Vagina (tissue), 2 donors: ENCODE results near the gene VPS41. TPM values are rescaled to one million over a fixed set of nuclear protein-coding genes. Genes with fewer than 3 reads are reported as not detected.

ENCODE experiments used
- DNase-seq, 2 donors: peaks; one replicate each; pipeline ENCODE4 v3.0.0-alpha.2; 2017; ENCODE audit errors: extremely low spot score in 2 of 2
- H3K27ac ChIP-seq: fragments of 200-600 bp; sonication (generic); one replicate; pipeline ENCODE4 v1.5.1; 2019
- H3K27me3 ChIP-seq: fragments of 200-600 bp; sonication (generic); one replicate; pipeline ENCODE4 v1.5.1; 2019
- H3K36me3 ChIP-seq, 2 donors: fragments of 200-600 bp; sonication (generic); one replicate each; pipeline ENCODE4 v1.5.1; 2017 to 2019
- H3K4me1 ChIP-seq: fragments of 200-600 bp; sonication (generic); one replicate; pipeline ENCODE4 v1.5.1; 2019
- H3K4me3 ChIP-seq, 2 donors: fragments of 200-600 bp; sonication (generic); 1 replicate in 1 of 2; 2 replicates in 1 of 2; pipeline ENCODE4 v1.5.1; 2016 to 2019
- H3K9me3 ChIP-seq: fragments of 200-600 bp; sonication (generic); one replicate; pipeline ENCODE4 v1.5.1; 2019
- POLR2A ChIP-seq, 2 donors: fragments of 450-650 bp; IDR thresholded peaks; one replicate each; pipeline ENCODE4 v1.6.1; 2017; ENCODE audit warnings: antibody characterized with exemption in 2 of 2, mild to moderate bottlenecking in 2 of 2, moderate library complexity in 2 of 2
- POLR2AphosphoS5 ChIP-seq, 2 donors: sonication (generic); formaldehyde crosslinking; IDR thresholded peaks; one replicate each; pipeline ENCODE4 v1.9.0; 2017; ENCODE audit warnings: antibody characterized with exemption in 2 of 2, mild to moderate bottlenecking in 2 of 2, low read depth in 1 of 2; ENCODE audit not compliant: insufficient read depth in 1 of 2
- intact Hi-C: fragments of 100-400 bp; cut with DNase I; formaldehyde crosslinking; loops from one replicate; pipeline ENCODE4 v1.15.1; 2023
- total RNA-seq: library from RNA; depleted of rRNA; stranded (reverse); fragments of >200 nt; gene quantifications from one replicate; pipeline ENCODE4 v1.2.3, GENCODE V29; 2016
- TF ChIP-seq, protein P1 (sequence below), 3 experiments: fragments of 450-650 bp in 2 of 3; fragments of 200-600 bp in 1 of 3; sonication (generic) in 1 of 3; IDR thresholded peaks; one replicate each; pipeline ENCODE4 v1.5.1; 2017 to 2019; ENCODE audit warnings: antibody characterized with exemption in 3 of 3, mild to moderate bottlenecking in 2 of 3, moderate library complexity in 2 of 3

VPS41 gene
- total RNA-seq, 1 donor from 2014 or later: 46.7 TPM

DNA sequence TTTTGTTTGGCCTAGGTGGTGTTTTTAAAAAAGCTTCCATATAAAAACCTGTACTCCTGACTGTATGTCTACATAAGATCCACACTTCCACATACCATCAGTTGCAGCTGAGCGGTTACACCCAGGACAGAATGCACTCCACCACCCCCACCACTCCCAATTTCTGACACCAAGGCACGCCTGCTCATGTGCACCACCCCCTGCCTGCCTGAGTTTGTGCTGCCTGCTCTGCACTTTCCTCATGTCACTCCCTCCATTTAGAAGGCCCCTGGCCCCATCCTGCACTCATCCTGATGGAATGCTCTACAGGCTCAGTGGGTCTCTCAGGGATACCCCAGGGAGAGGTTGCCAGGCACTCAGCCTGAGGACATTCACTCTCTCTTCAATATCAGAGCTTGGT, 6.5 kb downstream of the VPS41 start:
- no peak overlapping the region for H3K27ac ChIP-seq
- no peak for DNase-seq
- H3K27me3 ChIP-seq: no peaks in the 10 kb centered on the region
- H3K9me3 ChIP-seq: no peaks in the 10 kb centered on the region
- no peaks in the 10 kb centered on the region for H3K4me1 ChIP-seq
- intact Hi-C loops: loop anchor here (5.0 kb wide), 1 partner anchor 175 kb away; no protein-coding TSS in a partner anchor
- H3K36me3 ChIP-seq: no peaks in the 10 kb centered on the region
- TF ChIP-seq, protein P1, sequence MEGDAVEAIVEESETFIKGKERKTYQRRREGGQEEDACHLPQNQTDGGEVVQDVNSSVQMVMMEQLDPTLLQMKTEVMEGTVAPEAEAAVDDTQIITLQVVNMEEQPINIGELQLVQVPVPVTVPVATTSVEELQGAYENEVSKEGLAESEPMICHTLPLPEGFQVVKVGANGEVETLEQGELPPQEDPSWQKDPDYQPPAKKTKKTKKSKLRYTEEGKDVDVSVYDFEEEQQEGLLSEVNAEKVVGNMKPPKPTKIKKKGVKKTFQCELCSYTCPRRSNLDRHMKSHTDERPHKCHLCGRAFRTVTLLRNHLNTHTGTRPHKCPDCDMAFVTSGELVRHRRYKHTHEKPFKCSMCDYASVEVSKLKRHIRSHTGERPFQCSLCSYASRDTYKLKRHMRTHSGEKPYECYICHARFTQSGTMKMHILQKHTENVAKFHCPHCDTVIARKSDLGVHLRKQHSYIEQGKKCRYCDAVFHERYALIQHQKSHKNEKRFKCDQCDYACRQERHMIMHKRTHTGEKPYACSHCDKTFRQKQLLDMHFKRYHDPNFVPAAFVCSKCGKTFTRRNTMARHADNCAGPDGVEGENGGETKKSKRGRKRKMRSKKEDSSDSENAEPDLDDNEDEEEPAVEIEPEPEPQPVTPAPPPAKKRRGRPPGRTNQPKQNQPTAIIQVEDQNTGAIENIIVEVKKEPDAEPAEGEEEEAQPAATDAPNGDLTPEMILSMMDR (IDR thresholded peaks at IDR 0.05): no peak
- no peak for TF ChIP-seq POLR2A (IDR thresholded peaks at IDR 0.05)
- TF ChIP-seq POLR2AphosphoS5 (IDR thresholded peaks at IDR 0.05; ENCODE audit: insufficient read depth in 1 of 2, low read depth in 1 of 2): no peak
- no peak overlapping the region for H3K4me3 ChIP-seq

DNA sequence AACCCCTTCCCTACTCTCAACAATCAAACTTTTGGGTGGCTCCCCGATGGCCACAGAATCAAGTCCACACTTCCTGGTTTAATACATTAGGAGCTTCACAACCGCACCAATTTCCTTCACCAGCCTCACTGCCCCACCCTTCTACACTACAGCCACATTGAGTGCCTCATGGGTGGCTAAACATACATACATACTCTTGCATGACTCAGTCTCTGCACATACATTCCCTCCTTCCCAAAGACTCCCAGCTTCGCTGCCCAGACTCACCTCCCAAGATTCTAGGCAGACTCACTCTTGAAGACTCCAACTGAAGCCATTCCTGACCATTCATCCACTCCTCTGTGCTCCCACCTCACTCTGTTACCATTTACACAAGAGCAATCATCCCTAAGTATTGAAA, 15.9 kb downstream of the VPS41 start:
- intact Hi-C loops: no loop called here
- Histone ChIP-seq H3K36me3 (no peaks in the 10 kb centered on the region), H3K4me3 (no peak overlapping the region), H3K27me3 (no peaks in the 10 kb centered on the region), H3K9me3 (no peaks in the 10 kb centered on the region), H3K27ac (no peak overlapping the region), H3K4me1 (no peaks in the 10 kb centered on the region)
- TF ChIP-seq, protein P1 (IDR thresholded peaks at IDR 0.05): no peak
- TF ChIP-seq POLR2AphosphoS5 (IDR thresholded peaks at IDR 0.05; ENCODE audit: insufficient read depth in 1 of 2, low read depth in 1 of 2) (no peak), POLR2A (IDR thresholded peaks at IDR 0.05) (no peak)
- DNase-seq: no peak

- no peaks in the 10 kb centered on the region for H3K36me3 ChIP-seq
- H3K4me1 ChIP-seq: no peaks in the 10 kb centered on the region
- H3K27me3 ChIP-seq: no peaks in the 10 kb centered on the region
- TF ChIP-seq, protein P1 (IDR thresholded peaks at IDR 0.05): no peak
- TF ChIP-seq POLR2A (IDR thresholded peaks at IDR 0.05): no peak
- TF ChIP-seq POLR2AphosphoS5 (IDR thresholded peaks at IDR 0.05; ENCODE audit: insufficient read depth in 1 of 2, low read depth in 1 of 2): no peak
- no peak for DNase-seq
- no peak overlapping the region for H3K27ac ChIP-seq
- H3K4me3 ChIP-seq: no peak overlapping the region
- no peaks in the 10 kb centered on the region for H3K9me3 ChIP-seq
- intact Hi-C loops: no loop called here
These were observed 18.4 kb downstream of the VPS41 start for GRCh38 chr7:38890597-38890996.

GRCh38 chr7:38889872-38890432, 19.0 kb downstream of the VPS41 start:
- Histone ChIP-seq H3K27me3 (no peaks in the 10 kb centered on the region), H3K9me3 (no peaks in the 10 kb centered on the region), H3K36me3 (no peaks in the 10 kb centered on the region), H3K27ac (no peak overlapping the region), H3K4me1 (no peaks in the 10 kb centered on the region), H3K4me3 (no peak overlapping the region)
- intact Hi-C loops: no loop called here
- no peak for DNase-seq
- TF ChIP-seq POLR2AphosphoS5 (IDR thresholded peaks at IDR 0.05; ENCODE audit: insufficient read depth in 1 of 2, low read depth in 1 of 2): no peak
- no peak for TF ChIP-seq POLR2A (IDR thresholded peaks at IDR 0.05)
- TF ChIP-seq, protein P1 (IDR thresholded peaks at IDR 0.05): no peak

DNA sequence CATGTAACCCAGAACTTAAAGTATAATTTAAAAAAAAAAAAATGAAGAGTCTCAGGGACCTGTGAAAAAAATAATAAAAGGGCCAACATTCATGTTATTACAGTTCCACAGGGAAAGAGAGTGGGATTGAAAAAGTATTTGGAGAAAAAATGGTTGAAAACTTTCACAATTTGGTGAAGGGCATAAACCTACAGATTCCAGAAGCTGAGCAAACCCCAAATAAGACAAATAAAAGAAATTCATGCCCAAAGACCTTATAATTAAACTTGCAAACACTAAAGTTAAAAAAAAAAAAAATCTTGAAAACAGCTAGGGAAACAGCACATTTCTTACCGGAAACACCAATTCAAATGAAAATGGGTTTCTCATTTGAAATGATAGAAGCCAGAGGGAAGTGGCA, 19.9 kb downstream of the VPS41 start:
- no peaks in the 10 kb centered on the region for H3K9me3 ChIP-seq
- TF ChIP-seq POLR2AphosphoS5 (IDR thresholded peaks at IDR 0.05; ENCODE audit: insufficient read depth in 1 of 2, low read depth in 1 of 2) (no peak), POLR2A (IDR thresholded peaks at IDR 0.05) (no peak)
- TF ChIP-seq, protein P1 (IDR thresholded peaks at IDR 0.05): no peak
- no peak for DNase-seq
- intact Hi-C loops: no loop called here
- H3K27ac ChIP-seq: no peak overlapping the region
- no peak overlapping the region for H3K4me3 ChIP-seq
- H3K36me3 ChIP-seq: no peaks in the 10 kb centered on the region
- H3K4me1 ChIP-seq: no peaks in the 10 kb centered on the region
- no peaks in the 10 kb centered on the region for H3K27me3 ChIP-seq
